K562 (cell line): ENCODE results near the gene MLLT1. TPM values are rescaled to one million over a fixed set of nuclear protein-coding genes. Genes with fewer than 3 reads are reported as not detected.

Experiments
- ATAC-seq: fragments of 200-7000 bp; cut with Tn5 transposase; 3 replicates; pipeline ENCODE4 v1.9.1; 2020; ENCODE audit warnings: moderate library complexity
- BruUV-seq: library from RNA; stranded (reverse); fragments of 400-500 nt; replicated peaks from 2 replicates; lab custom pipeline; 2021; lab: Mats Ljungman, UMichigan
- CTCF ChIA-PET: fragments of 300-600 bp; formaldehyde crosslinking; extraction: SDS; loops from one replicate; lab custom pipeline; 2021; ENCODE audit warnings: low intra/inter-chr PET ratio; lab: Yijun Ruan, JAX
- POLR2A ChIA-PET: fragments of 300-600, 350-650 bp; sonication (Branson Sonifier 250); formaldehyde crosslinking; extraction: SDS; loops from one replicate; lab custom pipeline; 2021; ENCODE audit warnings: antibody characterized with exemption, inconsistent platforms; lab: Yijun Ruan, JAX
- DNase-seq, 4 experiments: peaks; one replicate each; pipeline versions ENCODE4 v3.0.0 to v3.0.0-alpha.2; 2011 to 2018; ENCODE audit warnings: low spot score in 3 of 4, mixed read lengths in 3 of 4; ENCODE audit errors: extremely low read depth in 1 of 4
- FAIRE-seq: peaks from 2 replicates; lab custom pipeline; 2011; peaks lifted over from hg19 to GRCh38; lab: Jason Lieb, UNC
- H2AFZ ChIP-seq: 2 replicates; pipeline ENCODE4 v1.6.0; 2011; ENCODE audit warnings: low read depth, low read length, control low read depth, inconsistent platforms
- H3K27ac ChIP-seq: fragments of 200-600 bp; 3 replicates; pipeline ENCODE4 v1.8.0; 2011; ENCODE audit warnings: low read depth, mild to moderate bottlenecking, control low read depth, inconsistent platforms, low read length, moderate library complexity, mixed read lengths; ENCODE audit errors: extremely low read depth
- H3K27me3 ChIP-seq, 2 experiments: fragments of 300-600 bp in 1 of 2; 2 replicates in 1 of 2; 3 replicates in 1 of 2; pipeline versions ENCODE4 v1.6.0 to v1.8.0; 2011; ENCODE audit warnings: inconsistent platforms in 2 of 2, low read length in 2 of 2, mild to moderate bottlenecking in 1 of 2, mixed read lengths in 1 of 2, moderate library complexity in 1 of 2; ENCODE audit not compliant: control insufficient read depth in 2 of 2, insufficient read depth in 2 of 2
- H3K36me3 ChIP-seq: fragments of 300-600 bp; 3 replicates; pipeline ENCODE4 v1.8.0; 2011; ENCODE audit warnings: mild to moderate bottlenecking, low read length, inconsistent platforms; ENCODE audit not compliant: control insufficient read depth, insufficient read depth
- H3K4me1 ChIP-seq, 2 experiments: fragments of 200-600 bp in 1 of 2; replicated peaks in 1 of 2; 2 replicates in 1 of 2; 3 replicates in 1 of 2; pipeline versions ENCODE4 v1.5.1 to v1.8.0; 2011; ENCODE audit warnings: inconsistent platforms in 2 of 2, low read length in 2 of 2, mild to moderate bottlenecking in 1 of 2, mixed read lengths in 1 of 2, moderate library complexity in 1 of 2; ENCODE audit not compliant: control insufficient read depth in 2 of 2, insufficient read depth in 2 of 2
- H3K4me2 ChIP-seq: 2 replicates; pipeline ENCODE4 v1.6.1; 2011; ENCODE audit warnings: low read length, control low read depth, inconsistent platforms, mixed read lengths; ENCODE audit not compliant: insufficient read depth
- H3K4me3 ChIP-seq: fragments of 200-600 bp; sonication (generic), shearing (Covaris generic); 2 replicates; pipeline ENCODE4 v1.5.1; 2016; ENCODE audit warnings: control low read depth, inconsistent platforms
- H3K79me2 ChIP-seq: fragments of 200-600 bp; 3 replicates; pipeline ENCODE4 v1.8.0; 2011; ENCODE audit warnings: low read length, inconsistent platforms; ENCODE audit not compliant: control insufficient read depth, insufficient read depth
- H3K9ac ChIP-seq, 2 experiments: 2 replicates each; pipeline versions ENCODE4 v1.6.0 to v1.6.1; 2011; ENCODE audit warnings: low read depth in 2 of 2, low read length in 2 of 2, control low read depth in 1 of 2, inconsistent platforms in 1 of 2, mild to moderate bottlenecking in 1 of 2, mixed read lengths in 1 of 2; ENCODE audit not compliant: insufficient read depth in 1 of 2
- H3K9me1 ChIP-seq: one replicate; pipeline ENCODE4 v1.6.0; 2011; ENCODE audit warnings: inconsistent platforms, mild to moderate bottlenecking, low read length, moderate library complexity; ENCODE audit not compliant: control insufficient read depth, insufficient read depth
- H3K9me3 ChIP-seq: replicated peaks from 2 replicates; pipeline ENCODE4 v1.5.1; 2011; ENCODE audit warnings: low read depth, low read length, inconsistent platforms; ENCODE audit not compliant: control insufficient read depth, insufficient read depth
- H4K20me1 ChIP-seq: replicated peaks from 2 replicates; pipeline ENCODE4 v1.6.1; 2011; ENCODE audit warnings: low read length, inconsistent platforms, mixed read lengths; ENCODE audit not compliant: control insufficient read depth, insufficient read depth
- BRF2 ChIP-seq: IDR thresholded peaks from 3 replicates; pipeline ENCODE4 v1.6.1; 2011; ENCODE audit warnings: borderline replicate concordance, mild to moderate bottlenecking; ENCODE audit not compliant: insufficient read length, insufficient read depth
- ELF4 ChIP-seq: fragments of 450-650 bp; formaldehyde crosslinking; IDR thresholded peaks from 2 replicates; pipeline ENCODE4 v1.4.0; 2022; ENCODE audit warnings: missing genetic modification characterization
- FOXA3 ChIP-seq, 2 experiments: fragments of 450-650 bp in 1 of 2; sonication (generic) in 1 of 2; formaldehyde crosslinking; IDR thresholded peaks in 1 of 2; conservative IDR thresholded peaks in 1 of 2; 2 replicates each; pipeline versions ENCODE4 v1.4.0 to v1.8.0; 2020 to 2022; ENCODE audit warnings: mild to moderate bottlenecking in 2 of 2, missing genetic modification reagents in 1 of 2
- NRF1 ChIP-seq, 2 experiments: fragments of 450-650 bp; IDR thresholded peaks in 1 of 2; conservative IDR thresholded peaks in 1 of 2; 2 replicates each; pipeline ENCODE4 v1.6.1; 2014; ENCODE audit warnings: mild to moderate bottlenecking in 2 of 2
- POLR2G ChIP-seq: fragments of 200-400 bp; formaldehyde crosslinking; IDR thresholded peaks from 2 replicates; pipeline ENCODE4 v1.6.1; 2017; ENCODE audit warnings: low read depth, mild to moderate bottlenecking, antibody characterized with exemption, low read length, moderate library complexity
- RNF2 ChIP-seq: sonication (generic); IDR thresholded peaks from 2 replicates; pipeline ENCODE4 v1.6.1; 2016
- RNF219 ChIP-seq: fragments of 250-450 bp; sonication (Bioruptor Pico); IDR thresholded peaks from 2 replicates; pipeline ENCODE4 v1.5.0; 2022; ENCODE audit warnings: mild to moderate bottlenecking
- TFAM ChIP-seq: fragments of 250-450 bp; sonication (Bioruptor Pico); conservative IDR thresholded peaks from 2 replicates; pipeline ENCODE4 v1.5.0; 2021; ENCODE audit warnings: mild to moderate bottlenecking, moderate library complexity
- TFAP4 ChIP-seq: sonication (generic); formaldehyde crosslinking; IDR thresholded peaks from 2 replicates; pipeline ENCODE4 v1.8.0; 2022; ENCODE audit warnings: missing genetic modification reagents, mild to moderate bottlenecking, moderate library complexity, borderline replicate concordance
- ZBTB26 ChIP-seq: fragments of 450-650 bp; formaldehyde crosslinking; IDR thresholded peaks from 2 replicates; pipeline ENCODE4 v1.4.0; 2022; ENCODE audit warnings: missing genetic modification characterization
- ZNF445 ChIP-seq: fragments of 250-450 bp; sonication (Bioruptor Pico); IDR thresholded peaks from 2 replicates; pipeline ENCODE4 v1.4.0; 2020; ENCODE audit warnings: low read depth, mild to moderate bottlenecking, moderate library complexity
- ZNF764 ChIP-seq: fragments of 250-450 bp; sonication (Bioruptor Pico); IDR thresholded peaks from 2 replicates; pipeline ENCODE4 v1.4.0; 2020; ENCODE audit warnings: low read depth, mild to moderate bottlenecking, moderate library complexity
- WGBS: fragments of 100-300 bp; shearing (Covaris generic); methylation state at CpG from one replicate; pipeline ENCODE4 v1.1.6; 2016; ENCODE audit warnings: low coverage, mixed read lengths; ENCODE audit not compliant: insufficient coverage; ENCODE audit errors: missing lambda C conversion rate; 5-methylcytosine and 5-hydroxymethylcytosine counted together
- in situ Hi-C: fragments of 300-500 bp; cut with MboI; formaldehyde crosslinking; loops from 4 replicates; pipeline ENCODE4 v1.15.0; 2018; ENCODE audit warnings: inconsistent platforms, mixed read lengths
- intact Hi-C: fragments of 100-400 bp; cut with micrococcal nuclease; formaldehyde crosslinking; loops from 2 replicates; pipeline ENCODE4 v1.14.2; 2022
- polyA plus RNA-seq, 8 experiments: library from polyadenylated mRNA; depleted of rRNA in 4 of 8; stranded (reverse) in 5 of 8; unstranded in 3 of 8; fragments of >200 nt; fragmentation: Nextera tagmentation in 2 of 8; fragmentation: Illumina TruSeq in 1 of 8; extraction: Ambion mirVana in 2 of 8; extraction: Trizol in 1 of 8; gene quantifications; 2 replicates each; pipeline versions ENCODE4 v1.2.1 to v1.2.3, GENCODE V29; 2011 to 2014; ENCODE audit warnings: inconsistent platforms in 1 of 8, missing spikeins in 1 of 8
- total RNA-seq, 7 experiments: library from RNA; depleted of rRNA in 6 of 7; stranded (reverse); fragments of >200 nt in 6 of 7; fragmentation: Illumina TruSeq in 2 of 7; extraction: Trizol in 2 of 7; gene quantifications; 2 replicates each; pipeline versions ENCODE4 v1.2.1 to v1.2.3, GENCODE V29; 2011 to 2021; ENCODE audit warnings: low replicate concordance in 1 of 7

The MLLT1 gene
- total and polyA plus RNA-seq, 9 of the 15 experiments (the other 6 are each of a cell fraction or from before 2014, with no cell fraction given) = 0.23 to 63.5 (median 15.4) TPM

GRCh38 chr19:6209680-6210079 lies 70.1 kb downstream of the MLLT1 start (continued):
- no peak for TF ChIP-seq ZNF764 (CRISPR knock-in tag)
- peak; percentile 82; the same call in 1 of the 2 replicates for TF ChIP-seq ELF4 (CRISPR knock-in tag)
- 0 out of 2 replicates have a peak, but pooled peaks have one; percentile 58 for TF ChIP-seq ZBTB26 (CRISPR knock-in tag)
- no peak for TF ChIP-seq TFAM (CRISPR knock-in tag)
- TF ChIP-seq, all 486 proteins: peak for 23

- no TSS peak for BruUV-seq
- Histone ChIP-seq H3K4me2 (no peak overlapping the region), H4K20me1 (0 out of 2 replicates have a peak, but pooled peaks cover 7% of the 10 kb centered on the region), H3K27me3 (no peaks in the 10 kb centered on the region), H3K79me2 (no peaks in the 10 kb centered on the region), H3K9me1 (no peaks in the 10 kb centered on the region), H3K9ac (peak overlapping the region in 1 of 2 experiments; percentile 60; a peak in 1 of 4 replicates), H3K4me3 (no peak overlapping the region), H3K9me3 (no peaks in the 10 kb centered on the region), H2AFZ (no peak overlapping the region), H3K4me1 (peaks cover 0 to 16% of the 10 kb centered on the region in 2 experiments; a peak in 2 of 5 replicates), H3K27ac (no peak overlapping the region), H3K36me3 (peaks cover 21% of the 10 kb centered on the region; the same call in 1 of the 3 replicates)
- WGBS = 16% methylated on average over 4 of the region's 4 CpGs
- intact Hi-C loops (no loop called here), in situ Hi-C loops (no loop called here)
- ChIA-PET POLR2A (interaction anchor here (0.7 to 1.7 kb wide), 3 partner anchors 11 to 273 kb away, joined by 3 to 4 read pairs (median 3); no protein-coding TSS in a partner anchor), CTCF (no interaction called here)
- peak in 1 of 4 experiments; percentile 28 for DNase-seq
- no peak for FAIRE-seq
- peak; percentile 47 for ATAC-seq
- TF ChIP-seq NRF1 (conservative IDR thresholded peaks at IDR 0.05 in 1 of 2, IDR thresholded peaks at IDR 0.05 in 1 of 2) = peak in 1 of 2 experiments; percentile 26; a peak in 1 of 4 replicates
- TF ChIP-seq RNF2 = no peak
- TF ChIP-seq FOXA3 (CRISPR knock-in tag; conservative IDR thresholded peaks at IDR 0.05 in 1 of 2, IDR thresholded peaks at IDR 0.05 in 1 of 2) = no peak
- TF ChIP-seq TFAP4 (CRISPR knock-in tag) = peak; percentile 53; the same call in 1 of the 2 replicates
- TF ChIP-seq ZNF445 (CRISPR knock-in tag) = no peak
- no peak for TF ChIP-seq BRF2
- no peak for TF ChIP-seq POLR2G
- TF ChIP-seq RNF219 = no peak
Measured at GRCh38 chr19:6209233-6209632, 70.5 kb downstream of the MLLT1 start.
